Left lung (tissue), 10 donors: ENCODE data around the gene NT5M. TPM values are rescaled to one million over a fixed set of nuclear protein-coding genes. Genes with fewer than 3 reads are reported as not detected.

Experiments
- ATAC-seq: fragments of 200-7000 bp; cut with Tn5 transposase; one replicate; pipeline ENCODE4 v1.9.1; 2020; ENCODE audit warnings: moderate library complexity
- DNase-seq, 4 donors: peaks; one replicate each; pipeline ENCODE4 v3.0.0-alpha.2; 2013 to 2020
- H3K27ac ChIP-seq, 2 donors: fragments of 200-600 bp; sonication (generic) in 1 of 2; one replicate each; pipeline versions ENCODE4 v1.5.0 to v1.8.0; 2020 to 2021
- H3K27me3 ChIP-seq, 2 donors: fragments of 200-600 bp; sonication (generic) in 1 of 2; one replicate each; pipeline versions ENCODE4 v1.5.0 to v1.8.0; 2020 to 2021
- H3K36me3 ChIP-seq, 2 donors: fragments of 200-600 bp; sonication (generic) in 1 of 2; one replicate each; pipeline versions ENCODE4 v1.5.0 to v1.8.0; 2020 to 2021
- H3K4me1 ChIP-seq, 2 donors: fragments of 200-600 bp; one replicate each; pipeline ENCODE4 v1.8.0; 2021
- H3K4me3 ChIP-seq, 2 donors: fragments of 200-600 bp; sonication (generic) in 1 of 2; one replicate each; pipeline versions ENCODE4 v1.5.0 to v1.8.0; 2020 to 2021; ENCODE audit warnings: mild to moderate bottlenecking in 1 of 2
- H3K9me3 ChIP-seq, 2 donors: fragments of 200-600 bp; sonication (generic) in 1 of 2; one replicate each; pipeline versions ENCODE4 v1.5.0 to v1.8.0; 2020 to 2021
- intact Hi-C, 2 donors: fragments of 100-400 bp; cut with DNase I; formaldehyde crosslinking; loops; one replicate each; pipeline versions ENCODE4 v1.11.2 to v1.14.2; 2022
- polyA plus RNA-seq, 6 donors: library from polyadenylated mRNA; unstranded; fragments of 120-200 nt; gene quantifications; one replicate each; pipeline ENCODE4 v1.2.1, GENCODE V29; 2013; ENCODE audit not compliant: insufficient read length in 6 of 6
- total RNA-seq, 2 donors: library from RNA; stranded (reverse); fragmentation: NEBNext Ultra II Directional; extraction: Animal tissue kit (Norgen Biotek cat#: 25700); gene quantifications; one replicate each; pipeline ENCODE4 v1.2.1, GENCODE V29; 2021
- TF ChIP-seq, protein P1 (sequence below), 2 donors: fragments of 200-600 bp; sonication (generic) in 1 of 2; IDR thresholded peaks; one replicate each; pipeline versions ENCODE4 v1.5.0 to v1.8.0; 2021; ENCODE audit warnings: antibody characterized with exemption in 2 of 2
- donor health status: DM: no; HTN: yes; CAD: no.
- donor health status: DM: no; HTN: no; CAD: no.

The NT5M gene
- total and polyA plus RNA-seq, 8 donors = 1.5 to 5.4 (median 3.8) TPM

DNA sequence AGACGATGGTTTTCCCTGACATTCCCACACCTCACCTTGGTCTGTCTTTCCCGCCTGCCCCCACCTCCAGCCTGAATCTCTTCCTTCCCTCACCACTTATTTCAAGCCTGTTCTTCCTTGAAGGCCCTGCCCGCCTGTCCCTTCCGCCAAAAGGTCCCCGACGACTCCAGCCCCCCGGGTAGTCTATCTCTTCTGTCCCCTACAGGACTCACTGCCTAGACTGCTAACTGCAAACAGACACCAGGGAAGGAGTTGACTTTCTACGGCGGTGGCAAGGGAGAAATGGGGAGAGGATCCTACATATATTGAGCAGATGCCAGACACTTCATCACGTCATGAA, 53.7 kb downstream of the NT5M start:
- H3K36me3 ChIP-seq = no peaks in the 10 kb centered on the region
- H3K4me1 ChIP-seq = peaks cover 6% of the 10 kb centered on the region in 2 donors
- DNase-seq (no peak), ATAC-seq (no peak)
- H3K9me3 ChIP-seq = no peaks in the 10 kb centered on the region
- TF ChIP-seq, protein P1, sequence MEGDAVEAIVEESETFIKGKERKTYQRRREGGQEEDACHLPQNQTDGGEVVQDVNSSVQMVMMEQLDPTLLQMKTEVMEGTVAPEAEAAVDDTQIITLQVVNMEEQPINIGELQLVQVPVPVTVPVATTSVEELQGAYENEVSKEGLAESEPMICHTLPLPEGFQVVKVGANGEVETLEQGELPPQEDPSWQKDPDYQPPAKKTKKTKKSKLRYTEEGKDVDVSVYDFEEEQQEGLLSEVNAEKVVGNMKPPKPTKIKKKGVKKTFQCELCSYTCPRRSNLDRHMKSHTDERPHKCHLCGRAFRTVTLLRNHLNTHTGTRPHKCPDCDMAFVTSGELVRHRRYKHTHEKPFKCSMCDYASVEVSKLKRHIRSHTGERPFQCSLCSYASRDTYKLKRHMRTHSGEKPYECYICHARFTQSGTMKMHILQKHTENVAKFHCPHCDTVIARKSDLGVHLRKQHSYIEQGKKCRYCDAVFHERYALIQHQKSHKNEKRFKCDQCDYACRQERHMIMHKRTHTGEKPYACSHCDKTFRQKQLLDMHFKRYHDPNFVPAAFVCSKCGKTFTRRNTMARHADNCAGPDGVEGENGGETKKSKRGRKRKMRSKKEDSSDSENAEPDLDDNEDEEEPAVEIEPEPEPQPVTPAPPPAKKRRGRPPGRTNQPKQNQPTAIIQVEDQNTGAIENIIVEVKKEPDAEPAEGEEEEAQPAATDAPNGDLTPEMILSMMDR (IDR thresholded peaks at IDR 0.05) = no peak
- H3K27ac ChIP-seq = no peak overlapping the region
- H3K27me3 ChIP-seq = peaks cover 0 to 6% of the 10 kb centered on the region in 2 donors
- no peak overlapping the region for H3K4me3 ChIP-seq
- intact Hi-C loops = loop anchor here (2.0 to 10.0 kb wide), 3 partner anchors 138 to 285 kb away; partner anchors contain the start of gene RASD1 (in 1 of the 2)

DNA sequence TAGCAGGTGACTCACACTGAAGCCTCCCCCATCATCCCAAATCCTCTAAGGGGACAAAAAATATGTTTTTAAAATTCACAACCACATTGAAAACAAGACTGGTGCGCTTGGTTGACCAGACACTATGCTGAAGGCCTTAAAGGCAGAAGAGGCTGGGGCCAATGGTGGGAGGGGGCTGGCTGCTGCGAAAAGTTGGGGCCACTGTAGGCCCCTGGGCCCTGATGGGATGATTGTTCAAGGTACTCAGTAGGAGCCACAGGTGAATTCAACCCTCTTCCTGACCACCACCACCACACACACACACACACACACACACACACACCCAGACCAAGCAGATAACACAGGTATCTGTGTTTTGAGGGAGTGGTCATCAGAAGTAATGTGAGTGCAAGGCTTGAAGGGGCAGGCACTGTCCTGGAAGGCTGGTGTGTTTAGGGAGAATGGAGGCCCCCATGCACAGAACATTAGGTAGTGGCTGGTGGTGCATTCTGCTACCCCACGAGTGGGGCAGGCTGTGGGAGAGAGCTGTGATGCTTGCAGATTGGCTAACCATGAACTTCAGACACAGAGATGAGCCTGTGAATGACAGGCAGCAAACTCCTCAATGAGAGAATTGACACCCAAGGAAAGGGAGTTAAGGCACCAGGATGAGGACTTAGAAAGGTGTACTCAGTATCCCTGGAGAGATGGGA, 55.0 kb downstream of the NT5M start:
- TF ChIP-seq, protein P1 (IDR thresholded peaks at IDR 0.05) = no peak
- no peak for DNase-seq
- intact Hi-C loops = loop anchor here (5.0 to 10.0 kb wide), 2 partner anchors 137 to 284 kb away; partner anchors contain the start of gene RASD1 (in 1 of the 2)
- ATAC-seq = no peak
- Histone ChIP-seq H3K4me1 (peaks cover 6% of the 10 kb centered on the region in 2 donors), H3K27ac (no peak overlapping the region), H3K4me3 (no peak overlapping the region), H3K27me3 (no peaks in the 10 kb centered on the region), H3K9me3 (no peaks in the 10 kb centered on the region), H3K36me3 (no peaks in the 10 kb centered on the region)

DNA sequence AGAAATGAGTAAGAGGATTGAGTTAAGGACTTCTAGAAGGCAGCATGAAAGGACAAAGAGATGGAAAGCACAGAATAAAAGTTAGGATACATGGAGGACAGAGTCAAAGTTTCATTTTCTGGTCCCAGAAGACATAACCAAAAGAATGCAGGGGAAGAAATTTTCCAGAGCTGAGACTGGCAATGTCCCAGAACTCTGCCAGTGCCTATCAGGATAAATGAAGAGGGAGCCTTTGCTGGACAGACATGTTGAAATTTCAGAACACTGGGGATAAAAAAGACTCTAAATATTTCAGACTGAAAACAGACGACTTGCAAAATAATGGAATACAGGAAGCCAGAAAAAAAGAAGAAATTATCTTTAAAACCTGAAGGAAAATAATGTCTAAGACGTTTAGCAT, 55.7 kb downstream of the NT5M start:
- Histone ChIP-seq H3K4me3 (no peak overlapping the region), H3K9me3 (no peaks in the 10 kb centered on the region), H3K27ac (no peak overlapping the region), H3K4me1 (peaks cover 6% of the 10 kb centered on the region in 2 donors), H3K36me3 (no peaks in the 10 kb centered on the region), H3K27me3 (no peaks in the 10 kb centered on the region)
- TF ChIP-seq, protein P1 (IDR thresholded peaks at IDR 0.05) = no peak
- ATAC-seq (no peak), DNase-seq (no peak)
- intact Hi-C loops = loop anchor here (5.0 to 10.0 kb wide), 2 partner anchors 136 to 283 kb away; partner anchors contain the start of gene RASD1 (in 1 of the 2)

DNA sequence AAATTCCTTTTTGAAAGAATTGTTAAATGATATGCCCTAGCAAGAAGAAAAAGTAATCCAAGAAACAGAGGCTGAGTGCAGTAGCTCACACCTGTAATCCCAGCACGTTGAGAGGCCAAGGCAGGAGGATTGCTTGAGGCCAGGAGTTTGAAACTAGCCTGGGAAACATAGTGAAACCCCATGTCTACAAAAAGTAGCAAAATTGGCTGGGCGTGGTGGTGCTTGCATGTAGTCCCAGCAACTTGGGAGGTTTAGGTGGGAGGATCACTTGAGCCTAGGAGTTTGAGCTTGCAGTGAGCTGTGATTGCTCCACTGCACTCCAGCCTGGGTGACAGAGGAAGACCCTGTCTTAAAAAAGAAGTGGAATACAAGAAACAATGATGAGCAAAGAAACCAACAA, 56.1 kb downstream of the NT5M start:
- Histone ChIP-seq H3K4me3 (no peak overlapping the region), H3K4me1 (peaks cover 9 to 10% of the 10 kb centered on the region in 2 donors), H3K27ac (no peak overlapping the region), H3K9me3 (no peaks in the 10 kb centered on the region), H3K27me3 (no peaks in the 10 kb centered on the region), H3K36me3 (no peaks in the 10 kb centered on the region)
- no peak for ATAC-seq
- intact Hi-C loops = loop anchor here (5.0 to 10.0 kb wide), 2 partner anchors 136 to 283 kb away; partner anchors contain the start of gene RASD1 (in 1 of the 2)
- TF ChIP-seq, protein P1 (IDR thresholded peaks at IDR 0.05) = no peak
- DNase-seq = no peak

DNA sequence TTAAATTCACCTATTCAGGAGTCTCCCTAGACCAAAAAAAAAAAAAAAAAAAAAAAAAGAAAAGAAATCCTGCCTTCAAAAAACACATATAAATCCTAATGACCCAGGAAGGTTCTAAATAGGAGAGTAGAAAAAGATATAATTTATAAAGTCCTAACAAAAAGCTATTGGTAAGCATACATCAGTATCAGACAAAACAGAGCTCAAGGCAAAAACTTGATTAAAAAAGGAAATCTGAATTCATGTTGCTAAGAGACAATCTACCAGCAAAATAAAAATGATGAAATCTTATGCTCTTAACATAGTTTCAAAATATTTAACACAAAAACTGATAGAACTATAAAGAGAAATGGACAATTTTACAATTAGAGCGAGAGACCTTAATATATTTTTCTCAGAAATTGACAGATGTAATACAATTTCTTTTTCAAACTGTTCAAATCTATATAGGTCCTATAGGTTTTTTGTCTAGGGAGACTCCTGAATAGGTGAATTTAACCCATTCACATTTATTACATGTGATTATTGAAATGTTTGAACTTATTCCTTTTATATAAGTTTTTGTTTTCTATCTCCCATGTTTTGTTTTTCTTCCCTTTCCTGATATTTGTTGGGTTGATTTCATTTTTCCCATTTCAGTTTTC, 57.0 kb downstream of the NT5M start:
- TF ChIP-seq, protein P1 (IDR thresholded peaks at IDR 0.05) = no peak
- Histone ChIP-seq H3K9me3 (no peaks in the 10 kb centered on the region), H3K4me3 (no peak overlapping the region), H3K27me3 (no peaks in the 10 kb centered on the region), H3K4me1 (peaks cover 6% of the 10 kb centered on the region in 2 donors), H3K36me3 (no peaks in the 10 kb centered on the region), H3K27ac (no peak overlapping the region)
- DNase-seq (no peak), ATAC-seq (no peak)
- intact Hi-C loops = no loop called here
